T-helper 2 cell treated with Interferon-gamma antibody and Interleukin-4, amounts not matched to agents 5 μg/mL and 100 μg/mL, for 36 hours (primary cell): ENCODE measurements around the gene FAM50A.
A peak's percentile ranks its signal among the peaks of the same experiment; 100 is the strongest.

Source experiments
- DNase-seq: peaks from one replicate; pipeline ENCODE4 v3.0.0; 2021; ENCODE audit warnings: low spot score
- H3K27ac Mint-ChIP-seq: one replicate; pipeline ENCODE4 v1.8.0; 2021; ENCODE audit warnings: mild to moderate bottlenecking, mixed read lengths
- H3K27me3 Mint-ChIP-seq: one replicate; pipeline ENCODE4 v1.8.0; 2021; ENCODE audit warnings: low read depth, mixed read lengths
- H3K36me3 Mint-ChIP-seq: one replicate; pipeline ENCODE4 v1.8.0; 2021; ENCODE audit warnings: low read depth, mixed read lengths
- H3K4me1 Mint-ChIP-seq: one replicate; pipeline ENCODE4 v1.8.0; 2021; ENCODE audit warnings: low read depth, mixed read lengths
- H3K4me3 Mint-ChIP-seq: one replicate; pipeline ENCODE4 v1.8.0; 2022; ENCODE audit warnings: mild to moderate bottlenecking, moderate library complexity, mixed read lengths
- H3K9me3 Mint-ChIP-seq: one replicate; pipeline ENCODE4 v1.8.0; 2021; ENCODE audit warnings: mixed read lengths

FAM50A gene

DNA sequence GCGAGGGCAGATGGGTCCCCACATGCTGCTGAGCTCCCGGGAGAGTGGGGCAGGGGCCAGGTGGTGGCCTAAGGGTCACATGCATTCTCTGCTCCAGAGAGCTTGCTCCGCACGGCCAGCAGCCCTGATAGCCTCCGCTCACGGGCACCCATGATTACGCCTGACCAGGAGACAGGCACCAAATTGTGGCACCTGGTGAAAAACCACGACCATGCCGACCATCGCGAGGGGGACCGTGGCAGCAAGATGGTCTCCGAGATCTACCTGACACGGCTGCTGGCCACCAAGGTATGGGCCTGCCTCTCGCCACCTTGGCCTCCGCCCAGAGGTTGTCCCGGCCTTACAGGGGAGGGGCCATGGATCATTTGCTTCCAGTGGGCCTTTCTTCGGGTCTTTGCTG, 25.9 kb downstream of the FAM50A start:
- Mint-ChIP-seq H3K4me1 (no peaks in the 10 kb centered on the region), H3K4me3 (no peak overlapping the region), H3K36me3 (no peaks in the 10 kb centered on the region), H3K27me3 (no peaks in the 10 kb centered on the region), H3K9me3 (no peaks in the 10 kb centered on the region), H3K27ac (no peak overlapping the region)
- DNase-seq: no peak

DNA sequence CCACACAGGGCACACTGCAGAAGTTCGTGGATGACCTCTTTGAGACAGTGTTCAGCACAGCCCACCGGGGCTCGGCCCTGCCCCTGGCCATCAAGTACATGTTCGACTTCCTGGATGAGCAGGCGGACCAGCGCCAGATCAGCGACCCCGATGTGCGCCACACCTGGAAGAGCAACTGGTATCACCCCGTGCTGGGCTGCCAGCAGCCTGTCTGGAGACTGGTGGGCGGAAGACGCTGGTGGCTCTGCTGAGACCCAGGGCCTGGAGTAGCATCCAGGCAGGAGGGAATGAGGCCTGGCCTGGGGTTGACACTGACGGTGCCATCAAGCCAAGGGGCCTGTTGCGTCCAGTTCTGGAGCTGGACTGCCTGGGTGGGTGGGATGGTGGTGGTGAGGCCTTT, 26.5 kb downstream of the FAM50A start:
- Mint-ChIP-seq H3K27me3 (no peaks in the 10 kb centered on the region), H3K4me1 (peaks cover 1% of the 10 kb centered on the region), H3K36me3 (no peaks in the 10 kb centered on the region), H3K9me3 (no peaks in the 10 kb centered on the region), H3K27ac (no peak overlapping the region), H3K4me3 (no peak overlapping the region)
- no peak for DNase-seq

DNA sequence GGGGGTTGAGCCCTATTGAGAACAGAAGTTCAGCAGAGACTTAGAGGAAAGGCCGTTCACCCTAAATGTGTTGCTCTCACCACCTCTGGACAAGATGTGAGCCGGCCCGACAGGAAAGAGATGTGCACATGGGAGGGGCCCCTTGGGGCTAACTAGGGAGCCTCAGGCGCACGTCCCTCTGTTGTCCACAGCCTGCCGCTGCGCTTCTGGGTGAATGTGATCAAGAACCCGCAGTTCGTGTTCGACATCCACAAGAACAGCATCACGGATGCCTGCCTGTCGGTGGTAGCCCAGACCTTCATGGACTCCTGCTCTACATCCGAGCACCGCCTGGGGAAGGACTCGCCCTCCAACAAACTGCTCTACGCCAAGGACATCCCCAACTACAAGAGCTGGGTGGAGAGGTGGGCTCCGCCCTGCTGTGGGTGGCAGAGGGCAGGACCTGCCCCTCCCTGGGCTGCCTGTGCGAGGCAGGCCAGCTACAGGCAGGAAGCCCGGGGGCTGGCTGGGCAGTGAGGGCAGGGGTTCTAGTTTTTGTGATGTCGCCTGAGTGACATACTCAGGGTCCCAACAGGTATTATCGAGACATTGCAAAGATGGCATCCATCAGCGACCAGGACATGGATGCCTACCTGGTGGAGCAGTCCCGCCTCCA, 27.1 kb downstream of the FAM50A start:
- Mint-ChIP-seq H3K27ac (no peak overlapping the region), H3K9me3 (no peaks in the 10 kb centered on the region), H3K4me1 (peaks cover 4% of the 10 kb centered on the region), H3K27me3 (no peaks in the 10 kb centered on the region), H3K36me3 (no peaks in the 10 kb centered on the region), H3K4me3 (no peak overlapping the region)
- DNase-seq: no peak

DNA sequence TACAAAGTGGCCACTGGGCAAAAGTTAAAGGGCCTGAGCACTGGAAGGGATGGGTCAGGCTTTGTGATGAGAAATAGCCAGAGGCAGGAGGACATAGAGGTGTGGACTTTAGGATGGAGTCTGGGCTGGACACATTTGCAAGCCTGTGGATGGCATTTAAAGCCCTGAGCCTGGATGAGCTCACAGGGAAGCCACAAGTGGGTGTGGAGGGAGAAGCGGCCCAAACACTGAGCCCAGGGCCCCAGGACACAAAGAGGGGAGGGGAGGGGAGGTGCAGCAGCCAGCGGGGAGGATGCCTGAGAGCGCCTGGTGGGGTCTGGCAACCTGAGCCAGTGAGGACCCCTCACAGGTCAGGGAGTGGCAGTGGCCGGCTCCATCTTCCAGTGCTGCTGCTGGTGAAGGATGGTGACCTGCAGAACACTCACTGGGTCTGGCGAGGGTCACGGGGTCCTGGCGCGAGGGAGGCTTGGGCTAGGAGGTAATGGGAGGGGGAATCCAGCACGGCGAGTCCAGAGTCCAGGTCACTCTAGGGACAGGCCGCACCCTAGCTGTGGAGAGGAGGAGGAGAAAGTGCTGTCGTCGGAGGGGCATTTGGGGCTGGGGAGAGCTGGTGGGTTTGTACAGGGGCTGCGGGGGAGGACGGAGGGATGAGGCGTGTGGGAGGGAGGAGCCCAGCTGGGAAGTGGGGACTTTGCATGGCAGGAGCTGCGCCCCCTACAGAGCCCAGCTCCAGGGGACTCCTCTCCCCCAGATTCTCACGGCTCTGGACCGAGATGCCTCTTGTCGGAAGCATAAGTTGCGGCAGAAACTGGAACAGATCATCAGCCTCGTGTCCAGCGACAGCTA, 28.1 kb downstream of the FAM50A start:
- no peak for DNase-seq
- Mint-ChIP-seq H3K4me1 (peaks cover 9% of the 10 kb centered on the region), H3K27ac (no peak overlapping the region), H3K4me3 (no peak overlapping the region), H3K27me3 (no peaks in the 10 kb centered on the region), H3K9me3 (no peaks in the 10 kb centered on the region), H3K36me3 (no peaks in the 10 kb centered on the region)

DNA sequence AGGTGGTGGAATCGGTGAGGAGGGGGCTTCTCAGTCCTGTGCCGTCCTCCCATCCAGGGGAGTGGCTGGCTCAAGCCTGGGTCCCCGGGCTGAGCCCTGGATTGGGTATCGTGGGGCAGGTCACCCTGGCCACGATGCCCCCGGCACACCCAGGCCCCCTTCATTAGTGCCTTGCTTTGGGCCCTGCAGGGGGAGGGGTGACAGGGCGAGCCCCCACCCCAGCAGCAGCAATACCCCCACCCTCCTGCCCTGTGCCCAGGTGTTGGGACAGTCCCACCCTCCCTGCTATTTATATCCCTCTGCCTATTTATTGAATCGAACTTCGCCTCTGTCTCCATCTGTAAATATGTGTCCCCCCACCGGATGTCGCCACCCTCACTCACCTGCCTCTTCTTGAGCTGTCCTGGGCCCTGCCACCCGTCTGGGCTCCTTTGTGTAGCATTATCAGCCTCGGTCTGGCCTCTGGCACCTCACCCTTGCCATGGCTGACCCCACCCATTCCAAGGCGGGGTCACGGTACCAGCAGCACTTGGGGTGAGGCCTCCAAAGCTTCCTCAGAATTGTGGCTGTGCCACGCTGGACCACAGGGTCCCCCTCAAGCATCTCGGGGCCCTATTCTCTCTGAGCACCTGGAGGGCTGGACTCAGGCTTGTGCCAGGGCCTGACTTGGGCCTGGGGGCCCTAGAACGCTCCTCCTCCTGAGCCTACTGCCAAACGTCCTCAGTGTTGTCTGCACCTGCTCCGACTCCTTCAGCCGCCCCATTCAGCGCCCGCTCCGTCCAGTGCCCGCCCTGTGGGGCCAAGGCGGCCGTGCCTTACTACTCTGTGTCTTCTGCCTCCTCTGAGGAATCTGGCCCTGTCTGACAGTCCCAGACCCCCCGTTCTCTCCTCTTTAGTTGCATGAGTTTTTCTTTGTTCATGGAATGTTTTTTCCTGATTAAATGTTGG, 29.0 kb downstream of the FAM50A start:
- Mint-ChIP-seq H3K4me1 (peaks cover 11% of the 10 kb centered on the region), H3K27me3 (no peaks in the 10 kb centered on the region), H3K27ac (no peak overlapping the region), H3K9me3 (no peaks in the 10 kb centered on the region), H3K4me3 (no peak overlapping the region), H3K36me3 (no peaks in the 10 kb centered on the region)
- no peak for DNase-seq

DNA sequence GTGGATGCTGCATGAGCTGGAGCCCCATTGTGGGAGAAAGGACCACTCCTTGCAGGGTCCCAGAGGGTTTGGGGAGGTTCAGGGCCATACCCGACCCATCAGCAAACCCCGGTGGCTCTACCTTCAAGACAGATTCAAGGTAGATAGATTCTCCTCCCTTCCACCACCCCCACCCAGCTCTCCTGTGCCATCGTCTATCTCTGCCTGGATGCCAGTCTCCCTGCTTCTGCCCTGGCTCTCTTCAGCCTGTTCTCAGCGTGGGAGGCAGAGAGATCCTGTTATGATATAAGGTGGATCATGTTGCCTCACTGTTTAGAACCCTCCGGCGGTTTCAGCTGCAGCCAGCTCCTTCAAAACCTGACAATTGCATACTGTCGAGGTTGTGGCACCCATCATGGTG, 29.7 kb downstream of the FAM50A start:
- Mint-ChIP-seq H3K4me3 (no peak overlapping the region), H3K27me3 (no peaks in the 10 kb centered on the region), H3K27ac (no peak overlapping the region), H3K36me3 (no peaks in the 10 kb centered on the region), H3K9me3 (no peaks in the 10 kb centered on the region), H3K4me1 (peaks cover 11% of the 10 kb centered on the region)
- no peak for DNase-seq

DNA sequence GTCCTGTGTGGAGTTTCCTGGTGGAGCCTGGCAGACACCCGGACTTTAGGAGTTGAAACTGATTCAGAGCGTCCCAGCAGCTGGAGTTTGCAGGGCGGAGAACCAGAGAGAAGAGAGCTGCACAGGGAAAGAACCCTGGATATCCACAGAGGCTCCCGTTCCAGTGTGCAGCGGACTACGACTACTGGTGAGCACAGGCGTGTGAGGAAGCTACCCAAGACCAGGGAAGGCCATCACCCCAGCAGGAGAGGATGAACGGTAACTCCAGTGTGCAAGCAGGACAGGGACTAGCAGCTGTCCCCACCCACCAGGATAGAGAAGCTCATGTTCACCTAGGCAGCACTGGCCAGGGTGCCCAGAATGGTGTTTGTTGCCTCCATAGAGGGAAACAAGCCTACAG, 32.9 kb downstream of the FAM50A start:
- no peak for DNase-seq
- peaks cover 11% of the 10 kb centered on the region for H3K4me1 Mint-ChIP-seq
- H3K27ac Mint-ChIP-seq: peak overlapping the region; percentile 31
- no peaks in the 10 kb centered on the region for H3K36me3 Mint-ChIP-seq
- H3K4me3 Mint-ChIP-seq: peak overlapping the region; percentile 40
- no peaks in the 10 kb centered on the region for H3K27me3 Mint-ChIP-seq
- no peaks in the 10 kb centered on the region for H3K9me3 Mint-ChIP-seq

DNA sequence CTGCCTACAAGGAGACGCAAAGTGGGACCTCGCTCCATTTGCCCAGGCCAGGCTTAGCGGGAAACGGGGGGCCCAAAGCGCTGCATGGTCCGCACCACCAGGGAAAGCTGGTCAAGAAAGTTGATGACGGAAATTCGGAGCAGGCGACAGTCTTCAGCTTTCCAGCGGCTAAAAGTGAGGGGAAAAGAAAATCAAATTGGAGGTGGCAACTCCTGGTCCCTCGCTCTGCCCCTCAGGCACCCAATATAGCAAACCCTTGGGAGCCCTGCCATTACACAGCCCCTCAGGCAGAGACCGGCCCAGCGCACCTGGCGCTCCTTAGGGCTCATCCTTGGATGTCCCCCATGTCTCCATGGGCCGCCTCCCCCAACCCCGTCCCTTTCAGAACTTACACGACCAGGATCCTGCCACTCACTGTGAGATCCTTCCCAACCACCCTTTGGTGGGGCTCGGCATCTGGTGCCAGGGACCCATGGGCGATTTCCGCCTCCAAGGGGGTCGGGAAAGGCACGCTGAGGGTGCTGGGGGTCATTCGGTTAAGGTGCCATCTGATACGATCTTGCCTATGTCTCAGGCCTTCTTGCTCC, 34.0 kb downstream of the FAM50A start:
- peak overlapping the region; percentile 75 for H3K27ac Mint-ChIP-seq
- no peaks in the 10 kb centered on the region for H3K27me3 Mint-ChIP-seq
- peak overlapping the region; percentile 92 for H3K4me3 Mint-ChIP-seq
- H3K4me1 Mint-ChIP-seq: peaks cover 15% of the 10 kb centered on the region
- no peaks in the 10 kb centered on the region for H3K9me3 Mint-ChIP-seq
- H3K36me3 Mint-ChIP-seq: no peaks in the 10 kb centered on the region
- DNase-seq: no peak

DNA sequence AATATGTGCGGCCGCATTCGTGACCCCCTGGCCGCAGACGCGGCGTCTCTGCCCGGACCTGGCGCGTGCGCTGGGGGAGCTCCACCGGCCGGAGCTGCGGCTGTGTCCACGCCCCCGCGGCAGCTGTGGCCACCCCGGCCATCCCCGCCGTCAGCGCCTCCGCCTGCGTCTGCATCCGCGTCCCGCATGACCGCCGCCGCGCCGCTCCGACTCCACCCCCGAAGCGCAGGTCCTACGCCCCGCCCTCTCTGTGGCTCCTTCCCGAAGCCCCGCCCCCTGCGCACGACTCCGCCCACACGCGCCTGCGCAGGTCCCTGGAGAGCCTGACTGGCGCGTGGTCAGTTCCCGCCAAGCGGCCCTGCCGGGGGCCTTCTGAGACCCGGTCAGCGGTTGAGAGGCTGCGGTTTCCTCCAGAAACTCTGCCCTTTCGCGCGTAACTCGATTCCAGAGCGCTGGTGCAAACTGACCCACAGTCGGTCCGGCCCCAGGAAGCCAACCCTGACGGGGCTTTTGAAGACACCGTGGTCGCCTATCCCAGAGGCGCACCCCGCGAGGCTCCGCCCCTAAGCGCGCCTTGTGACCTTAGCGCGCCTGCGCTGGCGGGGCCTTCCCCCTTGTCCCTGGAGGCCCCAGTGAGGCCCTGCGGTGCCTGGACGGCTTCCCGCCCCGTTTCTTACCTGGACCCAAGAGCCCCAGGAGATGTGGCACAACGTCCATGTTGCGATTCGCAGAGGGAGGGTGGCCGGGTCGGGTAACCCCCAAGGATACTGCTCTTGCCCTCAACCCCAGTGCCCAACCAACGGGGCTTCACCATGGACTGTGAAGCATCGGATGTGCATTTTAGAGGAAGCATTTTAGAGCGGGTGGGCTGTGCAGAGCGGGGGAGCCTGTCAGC, 35.0 kb downstream of the FAM50A start, which contains the start of gene LAGE3:
Gene LAGE3 (minus strand): TSS at position 554 of the 895 bp plus-strand sequence. CDS start 366 bp downstream, at position 188.
- peak; percentile 93 for DNase-seq
- Mint-ChIP-seq H3K4me3 (peak within 1 kb of the TSS; percentile 92), H3K27me3 (no peaks in the 10 kb centered on the region), H3K27ac (peak within 1 kb of the TSS; percentile 83), H3K4me1 (peaks cover 18% of the 10 kb centered on the region), H3K9me3 (no peaks in the 10 kb centered on the region), H3K36me3 (peaks cover 6% of the 10 kb centered on the region)

DNA sequence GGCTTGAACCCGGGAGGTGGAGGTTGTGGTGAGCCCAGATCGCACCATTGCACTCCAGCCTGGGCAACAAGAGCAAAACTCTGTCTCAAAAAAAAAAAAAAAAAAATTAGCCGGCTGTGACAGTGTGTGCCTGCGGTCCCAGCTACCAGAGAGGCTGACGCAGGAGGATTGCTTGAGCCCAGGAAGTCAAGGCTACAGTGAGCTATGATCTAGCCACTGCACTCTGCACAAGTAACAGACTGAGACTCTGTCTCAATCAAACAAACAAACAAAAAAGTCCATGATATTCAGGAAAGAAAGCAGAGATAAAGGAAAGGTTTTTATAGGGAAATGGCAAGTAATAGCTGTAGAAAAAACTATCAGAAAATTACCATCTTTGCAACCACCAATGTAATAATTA, 37.3 kb downstream of the FAM50A start:
- Mint-ChIP-seq H3K4me3 (no peak overlapping the region), H3K4me1 (peaks cover 17% of the 10 kb centered on the region), H3K36me3 (peaks cover 11% of the 10 kb centered on the region), H3K27me3 (no peaks in the 10 kb centered on the region), H3K27ac (no peak overlapping the region), H3K9me3 (no peaks in the 10 kb centered on the region)
- no peak for DNase-seq

DNA sequence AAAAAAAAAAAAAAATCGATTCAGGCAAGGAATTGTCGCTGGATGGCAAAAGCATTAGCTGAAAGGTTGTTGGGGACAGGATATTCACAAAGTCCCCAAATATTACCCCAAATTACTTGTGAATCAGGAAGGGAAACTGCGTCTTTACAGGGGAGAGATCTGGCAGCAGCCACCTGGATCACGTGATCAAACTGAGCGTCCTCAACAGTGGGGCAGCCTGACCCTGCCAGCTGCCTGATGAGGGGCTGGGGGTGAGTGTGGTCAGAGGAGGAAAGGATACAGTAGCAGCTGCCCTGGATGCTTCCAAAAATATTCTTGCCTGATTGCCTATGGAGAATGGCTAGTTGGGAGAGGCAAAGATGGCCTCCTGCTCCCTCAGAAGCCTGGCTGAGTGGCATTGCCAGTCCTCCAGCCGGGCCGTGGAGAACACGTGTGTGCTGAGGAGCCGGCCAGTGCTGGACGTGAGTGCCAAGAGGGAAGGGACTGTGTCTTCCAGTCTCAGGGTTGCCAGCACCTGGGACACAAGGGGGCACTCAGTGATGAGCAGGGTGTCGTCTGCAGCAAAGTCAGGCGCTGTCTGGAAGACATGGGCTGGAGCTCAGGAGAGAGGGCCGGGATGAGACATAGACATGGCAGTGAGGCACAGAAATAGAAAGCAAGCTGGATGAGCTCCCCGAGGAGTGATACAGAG, 38.1 kb downstream of the FAM50A start:
- Mint-ChIP-seq H3K27ac (no peak overlapping the region), H3K4me1 (peaks cover 11% of the 10 kb centered on the region), H3K4me3 (no peak overlapping the region)

DNA sequence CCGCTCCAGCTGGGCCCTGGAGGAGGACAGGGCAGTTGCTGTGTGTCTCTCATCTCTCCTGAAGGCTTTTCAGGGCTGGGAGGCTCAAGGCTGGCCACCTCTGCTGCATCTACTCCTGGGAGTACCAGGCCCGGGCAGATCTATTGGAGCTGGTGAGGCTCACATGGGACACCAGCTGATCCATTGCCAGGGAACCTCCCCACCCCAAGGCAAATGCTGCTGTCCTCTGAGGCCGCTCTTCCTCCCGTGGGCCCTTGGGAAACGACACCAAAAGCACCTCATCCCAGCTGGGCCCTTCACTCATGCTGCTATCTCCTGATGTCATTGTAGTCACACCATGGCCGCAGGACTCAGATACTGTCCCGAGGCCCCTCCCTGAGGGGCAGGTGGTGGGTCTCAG, 38.8 kb downstream of the FAM50A start:
- Mint-ChIP-seq H3K27ac (no peak overlapping the region), H3K9me3 (no peaks in the 10 kb centered on the region), H3K4me1 (peaks cover 10% of the 10 kb centered on the region), H3K36me3 (peaks cover 13% of the 10 kb centered on the region), H3K27me3 (no peaks in the 10 kb centered on the region), H3K4me3 (no peak overlapping the region)
- no peak for DNase-seq

More for the DNA sequence above, 38.1 kb downstream of the FAM50A start:
- H3K36me3 Mint-ChIP-seq: peaks cover 11% of the 10 kb centered on the region
- H3K27me3 Mint-ChIP-seq: no peaks in the 10 kb centered on the region
- H3K9me3 Mint-ChIP-seq: no peaks in the 10 kb centered on the region
- no peak for DNase-seq
